Neural cell (in vitro differentiated cells): Measurements from ENCODE around the gene PMM2.

Source experiments
- CTCF ChIP-seq: fragments of 450-650 bp; IDR thresholded peaks from 2 replicates; pipeline ENCODE4 v1.5.1; 2014; ENCODE audit warnings: antibody characterized with exemption, mild to moderate bottlenecking, moderate library complexity; ENCODE audit not compliant: poor library complexity, severe bottlenecking
- EP300 ChIP-seq: fragments of 450-650 bp; conservative IDR thresholded peaks from 2 replicates; pipeline ENCODE4 v1.6.1; 2014; ENCODE audit warnings: antibody characterized with exemption, mild to moderate bottlenecking, moderate library complexity; ENCODE audit not compliant: poor library complexity, severe bottlenecking
- EZH2 ChIP-seq: fragments of 200-600, 300-800 bp; shearing (Covaris generic), sonication (generic); IDR thresholded peaks from 2 replicates; pipeline ENCODE4 v1.6.1; 2014; ENCODE audit warnings: antibody characterized with exemption, low read length, borderline replicate concordance, mild to moderate bottlenecking; ENCODE audit not compliant: insufficient read depth, poor library complexity, severe bottlenecking
- POLR2AphosphoS5 ChIP-seq: IDR thresholded peaks from 2 replicates; pipeline ENCODE4 v1.6.1; 2012
- RAD21 ChIP-seq: fragments of 450-650 bp; conservative IDR thresholded peaks from 2 replicates; pipeline ENCODE4 v1.6.1; 2014; ENCODE audit warnings: antibody characterized with exemption, mild to moderate bottlenecking, moderate library complexity
- SMC3 ChIP-seq: fragments of 450-650 bp; conservative IDR thresholded peaks from 2 replicates; pipeline ENCODE4 v1.6.1; 2014; ENCODE audit warnings: antibody characterized with exemption, mild to moderate bottlenecking, moderate library complexity; ENCODE audit not compliant: poor library complexity
- TF ChIP-seq, protein P1 (sequence below): IDR thresholded peaks from 2 replicates; pipeline ENCODE4 v1.6.1; 2012; ENCODE audit warnings: borderline replicate concordance

DNA sequence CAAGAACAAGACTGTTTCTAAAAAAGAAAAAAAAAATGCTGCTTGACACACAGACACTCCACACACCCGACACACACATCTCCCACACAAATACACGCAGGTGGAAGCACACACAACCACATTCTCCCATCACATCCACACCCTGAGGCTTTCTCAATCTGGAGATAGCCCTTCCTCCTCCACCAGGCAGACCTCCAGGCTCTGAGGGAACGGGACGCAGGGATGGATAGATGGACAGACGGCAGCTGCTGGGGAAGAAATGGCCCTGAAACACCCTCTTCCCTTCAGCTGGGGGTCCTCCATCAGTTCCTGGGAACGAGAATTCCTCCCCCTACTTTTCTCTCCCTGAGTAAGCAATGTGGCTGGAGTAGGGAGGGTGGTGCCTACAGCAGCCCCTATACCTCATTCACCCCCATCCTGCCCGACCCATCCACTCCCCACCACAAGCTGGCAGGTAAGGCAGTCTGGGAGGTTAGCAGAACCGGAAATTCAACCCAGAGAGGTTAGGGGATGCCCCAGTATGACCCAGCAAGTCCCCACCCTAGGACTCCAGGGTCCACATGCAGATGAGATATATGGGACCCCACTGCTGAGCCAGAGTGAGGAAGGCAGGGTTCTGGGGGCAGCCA lies 80.4 kb downstream of the PMM2 start:
- TF ChIP-seq CTCF (no peak), EZH2 (no peak), POLR2AphosphoS5 (no peak), EP300 (no peak), SMC3 (no peak), RAD21 (no peak)
- TF ChIP-seq, protein P1, sequence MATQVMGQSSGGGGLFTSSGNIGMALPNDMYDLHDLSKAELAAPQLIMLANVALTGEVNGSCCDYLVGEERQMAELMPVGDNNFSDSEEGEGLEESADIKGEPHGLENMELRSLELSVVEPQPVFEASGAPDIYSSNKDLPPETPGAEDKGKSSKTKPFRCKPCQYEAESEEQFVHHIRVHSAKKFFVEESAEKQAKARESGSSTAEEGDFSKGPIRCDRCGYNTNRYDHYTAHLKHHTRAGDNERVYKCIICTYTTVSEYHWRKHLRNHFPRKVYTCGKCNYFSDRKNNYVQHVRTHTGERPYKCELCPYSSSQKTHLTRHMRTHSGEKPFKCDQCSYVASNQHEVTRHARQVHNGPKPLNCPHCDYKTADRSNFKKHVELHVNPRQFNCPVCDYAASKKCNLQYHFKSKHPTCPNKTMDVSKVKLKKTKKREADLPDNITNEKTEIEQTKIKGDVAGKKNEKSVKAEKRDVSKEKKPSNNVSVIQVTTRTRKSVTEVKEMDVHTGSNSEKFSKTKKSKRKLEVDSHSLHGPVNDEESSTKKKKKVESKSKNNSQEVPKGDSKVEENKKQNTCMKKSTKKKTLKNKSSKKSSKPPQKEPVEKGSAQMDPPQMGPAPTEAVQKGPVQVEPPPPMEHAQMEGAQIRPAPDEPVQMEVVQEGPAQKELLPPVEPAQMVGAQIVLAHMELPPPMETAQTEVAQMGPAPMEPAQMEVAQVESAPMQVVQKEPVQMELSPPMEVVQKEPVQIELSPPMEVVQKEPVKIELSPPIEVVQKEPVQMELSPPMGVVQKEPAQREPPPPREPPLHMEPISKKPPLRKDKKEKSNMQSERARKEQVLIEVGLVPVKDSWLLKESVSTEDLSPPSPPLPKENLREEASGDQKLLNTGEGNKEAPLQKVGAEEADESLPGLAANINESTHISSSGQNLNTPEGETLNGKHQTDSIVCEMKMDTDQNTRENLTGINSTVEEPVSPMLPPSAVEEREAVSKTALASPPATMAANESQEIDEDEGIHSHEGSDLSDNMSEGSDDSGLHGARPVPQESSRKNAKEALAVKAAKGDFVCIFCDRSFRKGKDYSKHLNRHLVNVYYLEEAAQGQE, result no peak
